Activated CD8-positive, alpha-beta memory T cell treated with anti-CD3 and anti-CD28 coated beads for 24 hours (primary cell): Measurements from ENCODE around the gene EIF5A.

ENCODE experiments used
- DNase-seq: peaks from one replicate; pipeline ENCODE4 v3.0.0-alpha.2; 2020

Gene EIF5A

DNA sequence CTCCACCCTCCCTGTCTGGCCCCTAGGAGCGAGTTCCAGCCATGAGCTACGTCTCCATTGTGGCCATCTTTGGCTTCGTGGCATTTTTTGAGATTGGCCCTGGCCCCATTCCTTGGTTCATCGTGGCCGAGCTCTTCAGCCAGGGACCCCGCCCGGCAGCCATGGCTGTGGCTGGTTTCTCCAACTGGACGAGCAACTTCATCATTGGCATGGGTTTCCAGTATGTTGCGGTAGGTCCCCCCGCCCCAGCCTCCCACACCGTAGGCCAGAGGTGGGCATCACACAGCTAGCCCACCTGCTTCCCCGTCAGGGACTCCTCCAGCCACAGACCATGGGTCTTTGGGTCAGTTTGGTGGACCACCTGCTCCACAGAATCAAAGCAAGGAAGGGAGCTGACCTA is 21.7 kb upstream of the EIF5A start:
- DNase-seq = no peak

DNA sequence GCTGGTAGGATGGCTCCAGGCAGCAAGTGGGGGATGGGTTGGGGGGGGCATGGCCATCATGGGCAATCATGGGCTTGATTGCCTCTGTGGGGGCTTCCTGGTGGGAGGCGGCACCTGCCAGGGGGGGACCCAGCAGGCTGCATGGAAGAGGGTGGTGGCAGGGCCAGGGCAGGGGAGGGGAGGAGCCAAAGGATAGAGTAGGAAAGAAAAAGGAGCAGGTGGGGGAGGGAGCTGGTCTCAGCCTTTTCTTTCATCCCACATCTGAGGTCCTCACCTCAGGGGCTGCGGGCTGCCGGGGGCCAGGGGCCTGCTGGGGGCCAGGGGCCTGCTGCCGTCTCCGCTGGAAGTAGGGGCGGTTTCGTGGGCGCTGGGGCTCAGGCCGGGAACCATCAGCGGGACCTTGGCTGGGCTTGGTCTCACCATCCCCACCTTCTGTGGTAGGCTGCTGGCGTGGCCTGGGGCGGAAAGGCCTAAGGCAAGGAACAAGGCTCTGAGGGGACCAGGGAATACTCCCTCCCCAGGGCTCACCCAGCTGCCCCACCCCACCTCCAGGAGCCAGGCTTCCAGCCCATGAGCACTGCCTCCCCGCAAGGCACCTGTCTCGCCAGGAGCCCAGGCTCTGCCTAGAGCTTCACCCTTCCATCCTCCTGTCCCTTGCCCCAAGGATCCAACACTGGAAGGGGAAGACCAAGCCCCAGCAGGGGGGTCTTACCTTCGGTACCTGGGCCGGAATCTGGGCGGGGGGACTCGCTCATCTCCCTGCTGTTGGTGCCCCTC is 18.0 kb upstream of the EIF5A start:
- DNase-seq = no peak

DNA sequence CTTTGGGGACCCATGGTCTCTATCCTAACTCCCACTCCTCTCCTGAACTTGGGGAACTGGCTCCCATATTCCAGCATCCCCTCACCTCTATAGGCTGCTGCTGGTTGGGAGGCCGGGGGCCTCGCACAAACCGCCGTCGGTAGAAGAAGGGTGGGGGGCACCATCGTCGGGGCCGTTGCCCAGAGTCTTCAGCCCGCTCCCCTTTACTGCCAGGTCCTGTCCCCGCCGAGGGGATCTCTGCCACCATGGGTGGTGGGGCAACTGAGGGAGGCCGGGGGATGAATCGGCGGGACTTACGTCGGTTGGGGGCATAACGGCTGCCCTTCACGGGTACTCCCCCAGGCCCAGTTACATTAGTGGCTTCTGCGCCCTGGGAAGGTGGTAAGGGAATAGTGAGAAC is 17.3 kb upstream of the EIF5A start:
- DNase-seq = no peak

DNA sequence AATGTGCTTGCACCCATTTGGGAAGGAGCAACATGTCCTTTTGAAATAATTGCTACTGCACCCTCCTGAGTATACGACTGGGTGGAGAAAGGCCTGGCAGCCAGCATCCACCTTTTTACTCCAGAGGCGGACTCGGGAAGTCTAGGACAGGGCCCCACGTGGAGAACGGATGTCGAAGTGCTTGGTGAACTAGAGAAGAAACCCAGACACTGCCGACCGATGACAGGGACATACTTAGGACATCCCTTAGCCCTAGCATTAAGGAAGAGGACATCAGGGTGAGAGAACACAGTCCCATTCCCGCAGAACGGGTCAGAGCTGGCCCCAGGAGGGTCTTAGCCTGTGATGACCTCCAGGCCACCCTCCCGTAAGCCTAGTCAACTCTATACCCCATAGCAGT is 16.7 kb upstream of the EIF5A start:
- DNase-seq = no peak

DNA sequence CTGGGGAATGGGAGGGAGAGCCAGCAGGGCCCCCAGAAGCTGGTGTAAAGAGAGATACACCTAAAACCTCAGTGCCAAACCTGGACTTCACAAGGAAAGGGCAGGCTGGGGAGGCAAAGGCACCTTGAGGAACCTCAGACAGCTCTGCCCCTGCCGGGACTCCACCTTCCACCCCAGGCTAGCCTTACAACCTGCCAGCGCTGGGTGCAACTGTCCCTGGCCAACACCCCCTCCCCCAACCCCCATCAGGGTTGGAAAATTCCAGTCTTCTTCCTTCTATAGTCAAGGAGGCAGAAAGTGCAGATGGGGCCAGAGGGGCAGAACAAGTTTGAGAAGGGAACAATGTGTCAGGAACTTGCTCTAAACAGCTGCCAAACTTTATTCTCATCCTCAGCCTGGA is 15.2 kb upstream of the EIF5A start:
- no peak for DNase-seq

DNA sequence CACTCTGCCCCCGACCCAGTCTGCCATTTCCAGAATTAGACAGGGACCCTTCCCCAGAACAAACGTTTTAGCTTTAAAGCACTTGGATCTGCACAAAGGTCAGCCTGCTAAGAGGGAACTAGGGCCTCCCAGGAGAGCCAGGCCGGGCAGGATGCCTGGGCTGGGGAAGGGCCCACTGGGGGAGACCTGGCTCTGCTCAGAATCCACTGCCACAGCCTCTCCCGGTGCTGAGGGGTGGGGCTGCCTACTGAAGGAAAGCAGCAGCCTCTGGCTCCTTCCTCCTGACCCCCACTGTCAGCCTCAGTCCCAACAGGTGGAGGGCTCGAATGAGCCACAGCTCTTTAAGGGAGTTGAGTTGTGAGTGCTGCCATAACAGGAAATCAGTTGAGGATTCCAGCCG is 14.7 kb upstream of the EIF5A start:
- no peak for DNase-seq

DNA sequence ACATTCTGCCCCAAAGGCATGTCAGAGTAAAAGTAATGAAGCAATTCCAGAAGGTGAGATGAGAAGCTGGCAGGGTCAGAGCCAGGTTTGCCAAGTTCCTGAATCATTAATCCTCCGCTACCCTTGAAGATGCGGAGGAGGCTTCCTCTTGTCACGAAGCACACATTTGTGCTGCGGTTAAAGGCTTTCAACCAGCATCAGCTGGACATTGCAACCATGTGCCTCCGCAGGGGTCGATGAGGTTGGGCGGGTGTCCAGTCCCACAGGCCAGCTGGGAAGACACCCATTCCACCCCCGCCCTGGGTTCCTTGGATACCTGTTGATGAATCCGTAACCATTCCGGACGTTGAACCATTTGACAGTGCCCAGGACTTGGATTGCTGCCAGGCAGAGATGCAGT is 14.3 kb upstream of the EIF5A start:
- no peak for DNase-seq

DNA sequence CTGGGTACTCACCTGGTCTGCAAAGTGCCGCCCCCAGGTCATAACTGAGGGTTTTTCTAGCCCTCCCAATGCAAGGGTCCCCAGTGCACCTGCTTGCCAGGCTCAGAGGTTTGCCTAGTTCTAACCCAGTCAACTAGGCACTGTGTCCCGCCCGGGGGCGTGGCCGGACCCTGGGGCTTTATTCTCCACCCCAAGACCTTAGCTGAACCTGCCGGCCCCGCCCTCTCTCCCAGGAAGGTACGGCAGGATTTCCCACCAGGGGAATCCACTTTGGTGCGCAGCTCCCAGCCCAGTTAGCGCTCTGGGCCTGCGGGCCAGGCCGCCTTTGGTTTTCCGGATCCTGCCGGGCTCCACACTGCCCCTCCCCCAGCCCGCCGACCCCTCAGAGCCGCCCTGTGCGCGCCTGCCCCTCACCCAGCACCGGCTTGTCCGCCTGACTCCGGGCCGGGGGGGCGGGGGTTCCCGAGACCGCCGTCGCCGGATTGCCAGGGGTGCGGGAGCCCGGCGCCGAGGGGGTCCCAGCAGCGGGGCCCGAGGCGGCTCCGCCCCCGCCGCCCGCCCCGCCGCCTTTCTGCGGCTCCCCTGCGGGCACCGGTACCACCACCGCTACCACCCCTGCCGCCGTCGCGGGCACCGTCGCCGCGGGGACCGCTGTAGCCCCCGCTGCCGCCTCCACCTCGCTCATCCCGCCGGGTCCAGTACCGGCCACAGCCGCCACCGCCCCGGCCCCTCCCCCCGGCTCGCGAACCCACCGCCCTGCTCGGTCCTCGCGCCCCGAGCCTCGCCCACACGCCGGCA is 13.4 kb upstream of the EIF5A start:
- no peak for DNase-seq

DNA sequence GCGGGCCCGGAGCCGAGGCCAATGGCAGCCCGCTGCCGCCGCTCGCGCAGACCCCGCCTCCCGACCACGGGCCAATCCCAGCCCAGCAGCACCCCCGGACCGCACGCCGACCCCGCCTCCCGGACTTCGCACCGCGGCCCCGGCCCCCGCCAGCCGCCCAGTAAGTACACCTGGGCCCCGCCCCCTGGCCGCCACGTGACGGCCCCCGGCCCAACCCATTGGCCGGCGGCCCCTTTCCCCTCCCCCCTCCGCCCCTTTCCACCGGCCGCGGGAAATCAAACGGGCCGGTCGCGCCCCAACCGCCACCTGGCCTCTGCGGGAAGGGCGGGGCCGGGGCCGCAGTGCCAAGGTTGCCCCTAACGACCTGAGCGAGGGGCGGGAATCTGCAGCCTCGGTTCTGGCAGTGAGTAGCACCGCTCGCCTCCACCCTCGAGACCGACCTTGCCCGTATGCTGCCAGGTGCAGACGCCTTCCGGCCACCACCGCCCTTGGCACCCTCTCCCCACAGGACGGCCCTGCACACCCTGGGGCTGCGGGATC is 12.7 kb upstream of the EIF5A start, which contains the start of gene YBX2:
Gene YBX2 (minus strand): TSS at position 26 of the 540 bp plus-strand sequence. CDS start 139 bp downstream, outside the sequence.
- peak; percentile 86 for DNase-seq

DNA sequence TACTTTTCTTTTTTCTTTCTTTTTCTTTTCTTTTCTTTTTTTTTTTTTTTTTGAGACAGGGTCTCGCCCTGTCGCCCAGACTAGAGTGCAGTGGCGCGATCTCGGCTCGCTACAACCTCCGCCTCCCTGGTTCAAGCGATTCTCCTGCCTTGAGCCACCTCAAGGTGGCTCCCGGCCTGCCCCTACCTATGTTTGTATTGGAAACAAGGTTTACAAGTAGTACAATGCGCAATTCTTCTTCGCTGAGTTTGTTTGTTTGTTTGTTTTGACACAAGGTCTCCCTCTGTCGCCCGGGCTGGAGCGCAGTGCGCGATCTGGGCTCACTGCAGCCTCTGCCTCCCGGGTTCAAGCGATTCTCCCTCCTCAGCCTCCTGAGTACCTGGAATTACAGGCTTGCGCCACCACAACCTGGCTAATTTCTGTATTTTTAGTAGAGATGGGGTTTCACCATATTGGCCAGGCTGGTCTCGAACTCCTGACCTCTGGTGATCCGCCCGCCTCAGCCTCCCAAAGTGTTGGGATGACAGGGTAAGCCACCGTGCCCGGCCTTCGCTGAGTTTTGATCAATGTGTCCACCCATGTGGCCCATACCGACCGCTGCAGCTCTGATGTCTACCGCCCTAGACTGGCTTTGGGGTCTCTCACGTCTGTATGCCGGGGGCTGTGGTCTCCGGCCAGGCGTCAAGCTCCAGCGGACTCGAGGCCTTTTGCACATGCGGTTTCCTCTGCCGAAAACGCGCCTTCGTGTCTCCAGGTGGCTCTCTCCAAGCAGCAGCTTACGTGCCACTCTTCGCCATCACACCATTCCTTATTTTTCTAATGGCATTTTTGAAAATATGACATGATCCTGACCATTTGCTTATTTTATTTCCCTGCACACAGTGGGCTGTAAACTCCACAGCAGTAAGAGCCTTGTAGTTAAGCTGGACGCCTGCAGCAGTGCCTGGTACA is 11.9 kb upstream of the EIF5A start:
- DNase-seq = no peak

DNA sequence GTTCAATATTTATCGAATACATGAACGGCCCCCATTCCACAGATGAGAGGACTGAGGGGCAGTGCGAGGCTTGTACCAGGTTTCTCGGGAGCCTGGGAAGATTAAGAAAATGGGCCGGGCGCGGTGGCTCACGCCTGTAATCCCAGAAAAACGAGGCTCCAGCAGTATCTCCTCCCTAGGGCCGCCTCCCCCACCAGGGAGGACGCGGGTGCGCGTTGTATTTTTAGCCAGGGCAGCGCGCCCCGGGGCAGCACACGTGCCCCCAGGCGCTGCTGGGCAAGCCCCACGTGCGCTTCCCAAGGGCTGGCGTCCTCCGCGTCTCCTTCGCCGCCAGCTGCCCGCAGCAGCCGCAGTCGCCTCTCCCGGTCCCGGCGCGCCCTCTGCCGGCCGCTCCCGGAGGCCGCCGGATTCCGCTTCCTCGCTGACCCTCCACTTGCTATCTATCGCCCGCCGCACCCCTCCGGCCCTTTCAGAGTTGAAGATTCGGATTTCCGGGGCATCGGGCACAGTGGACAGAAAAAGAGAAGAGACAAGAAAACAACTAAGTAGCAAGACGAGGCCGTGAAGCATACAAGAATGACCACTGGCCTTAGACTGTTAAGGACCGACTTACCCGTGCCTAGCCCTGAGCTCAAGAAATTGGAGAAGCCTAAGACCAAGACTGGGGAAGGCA is 11.1 kb upstream of the EIF5A start:
- DNase-seq = peak; percentile 90

DNA sequence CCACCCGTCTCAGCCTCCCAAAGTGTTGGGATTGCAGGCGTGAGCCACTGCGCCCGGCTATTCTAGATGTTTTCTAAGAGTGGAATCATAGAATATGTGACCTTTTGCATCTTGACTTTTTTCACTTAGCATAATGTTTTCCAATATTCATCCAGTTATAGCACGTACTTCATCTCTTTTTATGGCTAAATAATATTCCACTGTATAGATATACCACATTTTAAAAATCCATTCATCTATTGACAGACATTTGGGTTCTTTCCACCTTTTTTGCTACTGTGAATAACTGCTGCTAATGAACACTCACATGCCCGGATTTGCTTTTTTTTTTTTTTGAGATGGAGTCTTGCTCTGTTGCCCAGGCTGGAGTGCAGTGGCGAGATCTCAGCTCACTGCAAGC is 3.2 kb upstream of the EIF5A start:
- no peak for DNase-seq

DNA sequence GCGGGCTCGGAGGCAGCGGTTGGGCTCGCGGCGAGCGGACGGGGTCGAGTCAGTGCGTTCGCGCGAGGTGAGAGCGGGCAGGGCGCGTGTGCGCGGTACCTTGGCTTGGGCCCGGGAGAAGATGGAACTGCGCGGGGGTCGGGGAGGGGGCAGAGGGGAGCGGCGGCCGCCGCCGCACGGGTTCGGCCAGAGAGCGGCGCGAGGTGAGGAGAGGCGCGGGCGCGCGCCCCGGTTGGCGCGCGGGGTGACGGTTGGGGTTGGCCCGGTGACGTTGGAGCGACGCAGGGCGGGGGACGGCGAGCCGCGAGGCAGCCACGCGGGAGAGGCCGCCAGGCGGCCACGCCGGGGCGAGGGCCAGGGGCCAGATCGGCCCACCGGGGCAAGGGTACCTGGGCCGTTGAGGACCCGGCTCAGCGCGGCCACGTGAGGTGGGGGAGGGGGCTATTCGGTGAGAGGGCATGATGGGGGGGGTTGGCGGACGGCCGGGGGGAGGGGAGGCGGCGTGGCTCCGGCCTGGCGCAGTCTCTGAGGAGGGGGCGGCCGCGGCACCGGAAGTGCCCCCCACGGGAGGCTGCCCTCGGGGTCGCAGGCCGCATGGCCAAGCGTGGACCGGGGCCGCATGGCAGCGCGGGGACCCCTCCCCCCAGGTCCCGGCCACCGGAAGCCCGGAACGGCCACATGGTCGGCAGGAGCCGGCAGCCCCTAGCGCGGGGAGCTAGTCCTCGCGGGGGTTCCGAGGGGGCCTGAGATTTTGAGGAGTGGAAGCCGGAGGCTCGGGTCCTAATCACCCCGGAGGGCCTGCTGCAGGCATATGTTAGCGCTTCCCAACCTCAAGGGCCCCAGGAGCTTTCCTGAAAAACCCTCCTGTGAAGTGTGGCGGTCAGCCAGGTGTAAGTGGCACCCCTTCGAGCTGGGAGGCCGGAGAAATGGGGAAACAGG is 527 bp downstream of the EIF5A start:
- peak; percentile 83 for DNase-seq

DNA sequence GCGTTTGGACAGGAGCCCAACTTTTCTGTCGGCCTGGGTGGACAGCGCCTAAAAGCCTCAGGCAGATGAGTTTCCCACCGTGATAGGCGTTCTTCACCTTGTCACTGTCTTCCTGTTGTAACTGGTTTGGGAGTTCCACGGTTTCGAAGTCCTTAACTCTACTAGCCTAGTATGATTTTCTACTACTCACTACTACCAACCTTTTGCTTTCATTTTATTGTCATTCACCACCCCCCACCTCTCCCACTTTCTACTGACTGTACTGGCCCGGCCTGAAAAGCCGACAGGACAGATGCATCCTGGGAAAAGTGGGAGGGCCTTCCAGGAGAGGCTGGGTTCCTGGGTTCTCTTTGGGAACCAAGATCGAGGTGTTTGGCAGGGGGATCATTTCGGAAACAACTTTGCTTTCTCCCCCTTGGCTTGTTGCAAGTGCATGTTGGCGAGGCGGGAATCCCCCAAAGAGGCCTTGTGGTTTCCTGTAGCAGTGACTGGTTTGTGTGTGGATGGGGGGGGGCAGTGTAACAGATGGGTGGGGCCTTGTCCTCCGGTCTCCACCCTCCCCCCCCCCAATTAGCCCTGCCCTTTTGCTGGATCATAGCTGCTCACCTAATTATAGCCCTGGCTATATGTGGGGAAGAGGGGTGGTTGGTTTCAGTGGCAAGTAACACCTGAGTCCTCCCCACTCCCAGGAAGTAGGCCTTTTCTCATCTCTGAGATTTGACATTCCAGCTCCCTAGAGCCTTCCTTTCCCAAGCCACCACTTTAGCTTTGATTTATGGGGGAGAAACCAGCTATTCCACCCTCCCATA is 1.4 kb downstream of the EIF5A start:
- DNase-seq = peak; percentile 92

DNA sequence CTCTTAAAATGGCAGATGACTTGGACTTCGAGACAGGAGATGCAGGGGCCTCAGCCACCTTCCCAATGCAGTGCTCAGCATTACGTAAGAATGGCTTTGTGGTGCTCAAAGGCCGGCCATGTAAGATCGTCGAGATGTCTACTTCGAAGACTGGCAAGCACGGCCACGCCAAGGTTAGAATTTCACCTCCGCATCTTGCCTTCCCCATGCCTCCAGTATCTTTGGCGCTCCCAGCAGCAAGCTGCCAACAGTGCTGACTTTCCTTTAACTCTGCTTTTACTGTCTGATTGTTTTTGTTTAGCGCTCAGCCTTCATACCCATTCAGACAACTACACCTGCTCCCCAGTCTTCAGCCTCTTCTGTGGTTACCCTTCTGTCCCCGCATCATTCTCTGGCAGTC is 2.2 kb downstream of the EIF5A start:
- no peak for DNase-seq

DNA sequence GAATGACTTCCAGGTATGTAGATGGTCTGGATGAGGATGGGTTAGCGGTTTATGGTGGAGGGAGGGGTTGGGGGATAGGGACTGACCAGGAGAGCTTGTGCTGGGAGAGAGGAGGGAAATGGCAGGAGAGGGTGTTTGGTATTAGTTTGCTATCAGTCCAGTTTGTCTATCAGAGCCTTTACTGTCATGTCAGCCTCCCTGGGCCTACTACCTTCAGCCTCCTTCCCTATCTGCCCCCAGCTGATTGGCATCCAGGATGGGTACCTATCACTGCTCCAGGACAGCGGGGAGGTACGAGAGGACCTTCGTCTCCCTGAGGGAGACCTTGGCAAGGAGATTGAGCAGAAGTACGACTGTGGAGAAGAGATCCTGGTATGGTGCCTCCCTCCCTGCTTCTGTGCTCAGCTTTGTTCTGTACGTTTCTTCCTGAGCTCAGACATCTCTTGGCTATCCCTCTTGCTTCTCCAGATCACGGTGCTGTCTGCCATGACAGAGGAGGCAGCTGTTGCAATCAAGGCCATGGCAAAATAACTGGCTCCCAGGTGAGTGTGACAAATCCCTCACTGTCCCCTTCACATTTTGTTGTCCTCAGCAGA is 3.8 kb downstream of the EIF5A start:
- DNase-seq = no peak

DNA sequence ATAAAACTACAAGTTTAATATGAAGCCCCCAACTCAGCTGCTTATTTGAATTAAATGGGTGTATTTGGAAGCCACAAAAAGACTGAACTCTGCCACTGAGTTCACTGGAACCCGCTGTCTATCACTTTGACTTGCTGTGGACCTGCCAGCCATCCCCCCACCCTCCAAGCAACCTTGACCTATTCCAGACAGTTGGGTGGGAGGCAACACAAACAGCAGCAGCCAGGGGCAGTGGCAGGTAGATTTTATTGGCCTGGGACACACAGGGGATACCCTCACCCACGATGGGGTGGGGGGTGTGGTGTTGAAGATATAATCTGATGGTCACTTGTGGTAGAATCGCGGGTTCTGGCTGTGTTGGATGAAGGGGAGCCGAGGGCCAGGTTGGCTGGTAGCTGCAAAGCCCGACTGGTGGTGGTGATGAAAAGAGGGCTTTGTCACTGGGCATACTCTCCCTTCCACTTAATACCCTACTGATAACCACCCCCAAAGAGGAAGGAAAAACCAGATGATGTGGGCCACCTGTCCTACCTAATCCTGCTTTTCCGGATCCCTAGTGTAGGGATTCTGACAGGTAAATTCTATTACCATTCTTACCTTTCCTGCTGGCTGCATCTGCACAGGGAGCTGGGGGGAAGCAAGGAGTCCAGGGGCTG is 5.1 kb downstream of the EIF5A start:
- no peak for DNase-seq

DNA sequence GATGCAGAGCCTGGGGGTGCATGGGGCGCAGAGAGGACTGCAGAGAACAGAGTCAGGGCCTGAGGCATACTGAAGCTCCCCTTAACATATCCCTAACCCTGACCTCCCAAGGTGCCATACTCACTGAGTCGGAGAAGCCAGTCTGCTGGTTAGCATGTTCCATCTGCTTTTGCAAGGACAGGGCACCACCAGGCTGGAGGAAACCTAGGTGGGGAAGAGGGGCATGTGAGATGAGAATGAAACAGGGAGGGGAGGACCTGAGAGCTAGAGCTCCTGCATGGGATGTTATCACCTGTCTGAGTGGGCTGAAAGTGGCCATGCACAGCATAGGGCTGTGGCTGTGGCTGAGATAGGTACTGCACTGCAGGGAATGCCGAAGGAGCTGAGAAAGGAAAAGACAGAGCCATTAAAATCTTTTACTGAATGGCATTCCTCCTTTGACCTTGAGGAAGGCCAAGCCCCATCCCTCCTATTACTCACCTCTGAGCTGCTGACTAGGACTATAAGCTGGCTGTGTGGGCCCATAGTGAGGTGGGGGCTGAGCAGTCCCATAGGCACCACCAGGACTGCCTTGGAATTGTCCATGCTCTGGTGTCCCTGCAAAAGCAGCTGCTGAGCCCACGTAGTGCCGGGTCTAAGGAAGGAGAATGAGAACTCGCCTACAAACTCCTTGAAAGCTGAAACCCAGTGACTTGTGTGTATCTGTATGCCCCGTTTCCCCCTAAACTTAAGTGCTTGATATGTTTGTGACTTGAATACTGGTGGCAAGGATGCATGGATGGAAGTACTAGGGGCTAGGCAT is 5.9 kb downstream of the EIF5A start:
- DNase-seq = peak; percentile 79
